ENCODE results near the gene IFITM1.
"Not testable (repeated sequence)": the region's sequence is repeated elsewhere in the genome, so short reads cannot be mapped to it uniquely, and the experiment has no call there.

The IFITM1 gene
- long read RNA-seq, donor 1, transcript IFITM1-202 (2 exons, 855 nt), result major isoform, 66 of 66 reads
- long read RNA-seq, donor 1, partial matches to known transcripts, result 0 of 66 reads
- long read RNA-seq, donor 1, other reads (novel, unspliced or antisense), result 0 of 66 reads
- long read RNA-seq, donor 2, transcript IFITM1-202 (2 exons, 855 nt), result major isoform, 47 of 47 reads
- long read RNA-seq, donor 2, partial matches to known transcripts, result 0 of 47 reads
- long read RNA-seq, donor 2, other reads (novel, unspliced or antisense), result 0 of 47 reads
- long read RNA-seq, donor 3, transcript IFITM1-202 (2 exons, 855 nt), result major isoform, 26 of 26 reads
- long read RNA-seq, donor 3, partial matches to known transcripts, result 0 of 26 reads
- long read RNA-seq, donor 3, other reads (novel, unspliced or antisense), result 0 of 26 reads
- long read RNA-seq, donor 4, transcript IFITM1-202 (2 exons, 855 nt), result major isoform, 51 of 51 reads
- long read RNA-seq, donor 4, partial matches to known transcripts, result 0 of 51 reads
- long read RNA-seq, donor 4, other reads (novel, unspliced or antisense), result 0 of 51 reads
- long read RNA-seq, donor 5, transcript IFITM1-202 (2 exons, 855 nt), result major isoform, 74 of 74 reads
- long read RNA-seq, donor 5, partial matches to known transcripts, result 0 of 74 reads
- long read RNA-seq, donor 5, other reads (novel, unspliced or antisense), result 0 of 74 reads
- long read RNA-seq, donor 6, transcript IFITM1-202 (2 exons, 855 nt), result major isoform, 34 of 34 reads
- long read RNA-seq, donor 6, partial matches to known transcripts, result 0 of 34 reads
- long read RNA-seq, donor 6, other reads (novel, unspliced or antisense), result 0 of 34 reads
- long read RNA-seq, donor 7, transcript IFITM1-202 (2 exons, 855 nt), result major isoform, 43 of 43 reads
- long read RNA-seq, donor 7, partial matches to known transcripts, result 0 of 43 reads
- long read RNA-seq, donor 7, other reads (novel, unspliced or antisense), result 0 of 43 reads
- long read RNA-seq, donor 8, transcript IFITM1-202 (2 exons, 855 nt), result major isoform, 61 of 61 reads
- long read RNA-seq, donor 8, partial matches to known transcripts, result 0 of 61 reads
- long read RNA-seq, donor 8, other reads (novel, unspliced or antisense), result 0 of 61 reads

DNA sequence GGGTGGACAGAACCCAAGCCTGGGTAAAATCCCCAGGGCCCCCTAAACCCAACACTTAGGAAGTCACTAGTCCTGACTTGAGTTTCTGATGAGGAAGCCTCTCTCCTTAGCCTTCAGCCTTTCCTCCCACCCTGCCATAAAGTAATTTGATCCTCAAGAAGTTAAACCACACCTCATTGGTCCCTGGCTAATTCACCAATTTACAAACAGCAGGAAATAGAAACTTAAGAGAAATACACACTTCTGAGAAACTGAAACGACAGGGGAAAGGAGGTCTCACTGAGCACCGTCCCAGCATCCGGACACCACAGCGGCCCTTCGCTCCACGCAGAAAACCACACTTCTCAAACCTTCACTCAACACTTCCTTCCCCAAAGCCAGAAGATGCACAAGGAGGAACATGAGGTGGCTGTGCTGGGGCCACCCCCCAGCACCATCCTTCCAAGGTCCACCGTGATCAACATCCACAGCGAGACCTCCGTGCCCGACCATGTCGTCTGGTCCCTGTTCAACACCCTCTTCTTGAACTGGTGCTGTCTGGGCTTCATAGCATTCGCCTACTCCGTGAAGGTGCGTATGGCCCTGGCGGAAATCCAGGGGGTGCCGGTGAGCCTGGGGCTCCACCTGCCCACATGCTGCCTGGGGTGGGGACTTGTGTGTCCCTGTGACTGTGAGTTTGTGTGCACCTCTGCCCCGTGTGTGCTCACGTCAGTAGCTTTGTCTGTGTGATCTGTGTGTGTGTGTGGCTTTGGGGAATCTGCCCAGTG lies at the start of gene IFITM1:
Gene IFITM1 (plus strand): TSS at position 254 of the 767 bp plus-strand sequence. CDS start 131 bp downstream, at position 385.
- peak; percentile 72 for DNase-seq

- DNase-seq, result no peak
These were observed 47.0 kb upstream of the IFITM1 start for GRCh38 chr11:266676-267439.

DNA sequence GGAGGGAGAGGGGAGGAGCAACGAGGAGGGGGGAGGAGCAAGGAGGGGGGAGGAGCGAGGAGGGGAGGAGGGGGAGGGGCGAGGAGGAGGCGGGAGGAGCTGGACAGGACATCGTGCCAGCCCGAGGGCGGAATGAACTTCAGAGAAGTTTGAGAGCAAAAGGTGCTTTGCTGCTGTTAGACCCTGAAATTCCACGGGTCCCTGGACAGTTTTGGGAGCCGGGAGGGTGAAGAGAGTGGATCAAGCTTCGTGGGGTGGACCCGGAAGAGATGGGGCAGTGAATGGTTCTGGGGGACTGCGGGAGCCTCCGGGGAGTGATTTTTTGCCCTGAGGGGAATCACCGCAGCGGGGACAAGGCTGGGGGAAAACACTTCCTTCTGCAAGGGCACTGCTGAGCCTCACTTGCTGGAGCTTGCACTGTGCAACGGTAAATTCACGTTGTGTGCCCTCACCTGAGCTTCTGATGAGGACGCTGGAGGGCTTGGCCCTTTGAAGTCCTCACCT lies 46.3 kb upstream of the IFITM1 start:
- no peak for DNase-seq

DNA sequence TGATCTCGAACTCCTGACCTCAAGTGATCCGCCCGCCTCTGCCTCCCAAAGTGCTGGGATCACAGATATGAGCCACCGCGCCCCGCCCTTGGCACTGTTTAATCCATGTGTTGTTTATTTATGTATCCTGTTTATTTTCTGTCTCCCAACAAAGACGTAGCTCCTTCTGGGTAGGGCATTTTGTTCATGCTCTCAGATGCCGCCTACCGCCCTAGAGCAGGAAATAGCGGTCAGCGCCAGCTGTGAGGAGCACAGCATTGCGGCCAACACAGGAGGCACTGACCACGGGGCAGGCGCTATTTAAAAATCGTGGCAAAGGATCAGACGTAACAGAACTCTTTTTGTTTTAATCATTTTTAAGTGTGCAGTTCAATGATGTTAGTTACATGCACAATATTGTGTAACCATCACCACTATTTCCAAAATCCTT lies 45.1 kb upstream of the IFITM1 start:
- not testable (repeated sequence) for DNase-seq

GRCh38 chr11:269146-269890 lies 44.5 kb upstream of the IFITM1 start:
- DNase-seq, result no peak

GRCh38 chr11:270451-271318 lies 43.2 kb upstream of the IFITM1 start:
- DNase-seq, result no peak

GRCh38 chr11:271319-271715 lies 42.5 kb upstream of the IFITM1 start:
- no peak for DNase-seq

DNA sequence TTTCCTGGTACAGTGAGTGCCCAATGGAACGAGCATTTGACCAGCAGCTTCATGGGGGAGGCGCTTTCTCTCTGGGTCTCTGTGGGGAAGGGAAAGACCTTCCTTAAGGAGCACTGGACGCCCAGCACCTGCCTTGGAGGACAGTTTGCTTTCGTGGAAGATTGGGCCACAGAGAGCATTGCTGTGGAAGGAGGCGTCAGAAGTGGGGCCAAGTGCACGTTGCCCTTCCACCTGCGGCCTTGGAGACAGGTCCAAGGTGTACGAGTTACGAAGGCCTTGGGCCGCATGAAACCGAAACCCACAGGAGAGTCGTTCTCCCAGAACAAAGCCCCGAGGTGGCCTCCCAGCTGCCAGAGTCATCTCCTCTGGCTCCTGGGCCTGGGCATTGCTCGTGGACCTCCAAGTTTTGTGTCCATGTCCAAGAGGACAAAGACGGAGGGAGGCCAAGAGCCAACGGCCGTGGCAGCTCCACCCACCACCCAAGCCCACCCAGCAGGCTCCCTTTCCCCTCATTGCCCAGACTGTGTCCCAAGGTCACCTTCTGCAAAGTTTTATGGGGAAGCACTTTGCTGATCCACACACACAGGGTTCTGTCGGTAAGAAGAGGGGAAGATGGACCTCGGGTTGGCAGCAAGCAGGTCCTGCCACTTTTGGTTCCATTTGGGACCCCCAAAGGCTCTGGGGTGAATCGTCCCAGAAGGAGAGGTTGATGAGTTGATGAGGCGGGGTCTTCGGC lies 41.5 kb upstream of the IFITM1 start:
- DNase-seq, result no peak

GRCh38 chr11:272931-273198 lies 41.0 kb upstream of the IFITM1 start:
- no peak for DNase-seq

DNA sequence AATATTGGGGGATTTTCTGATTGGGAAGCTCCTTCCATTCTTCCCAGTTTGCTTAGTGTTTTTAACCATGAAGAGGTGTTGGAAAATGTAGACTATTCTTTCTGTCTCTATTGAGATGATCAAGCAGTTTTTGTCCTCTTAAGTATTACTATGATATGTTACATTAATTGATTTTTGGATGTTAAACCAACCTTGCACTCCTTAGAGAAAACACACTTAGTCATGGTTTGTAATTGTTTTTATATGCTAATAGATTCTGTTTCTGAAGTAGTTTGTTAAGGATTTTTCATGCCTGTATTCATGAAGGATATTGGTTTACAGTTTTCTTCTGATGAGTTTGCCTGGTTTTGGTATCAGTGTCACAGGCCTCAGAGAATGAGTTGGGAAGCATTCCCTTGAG lies 37.6 kb upstream of the IFITM1 start:
- no peak for DNase-seq

DNA sequence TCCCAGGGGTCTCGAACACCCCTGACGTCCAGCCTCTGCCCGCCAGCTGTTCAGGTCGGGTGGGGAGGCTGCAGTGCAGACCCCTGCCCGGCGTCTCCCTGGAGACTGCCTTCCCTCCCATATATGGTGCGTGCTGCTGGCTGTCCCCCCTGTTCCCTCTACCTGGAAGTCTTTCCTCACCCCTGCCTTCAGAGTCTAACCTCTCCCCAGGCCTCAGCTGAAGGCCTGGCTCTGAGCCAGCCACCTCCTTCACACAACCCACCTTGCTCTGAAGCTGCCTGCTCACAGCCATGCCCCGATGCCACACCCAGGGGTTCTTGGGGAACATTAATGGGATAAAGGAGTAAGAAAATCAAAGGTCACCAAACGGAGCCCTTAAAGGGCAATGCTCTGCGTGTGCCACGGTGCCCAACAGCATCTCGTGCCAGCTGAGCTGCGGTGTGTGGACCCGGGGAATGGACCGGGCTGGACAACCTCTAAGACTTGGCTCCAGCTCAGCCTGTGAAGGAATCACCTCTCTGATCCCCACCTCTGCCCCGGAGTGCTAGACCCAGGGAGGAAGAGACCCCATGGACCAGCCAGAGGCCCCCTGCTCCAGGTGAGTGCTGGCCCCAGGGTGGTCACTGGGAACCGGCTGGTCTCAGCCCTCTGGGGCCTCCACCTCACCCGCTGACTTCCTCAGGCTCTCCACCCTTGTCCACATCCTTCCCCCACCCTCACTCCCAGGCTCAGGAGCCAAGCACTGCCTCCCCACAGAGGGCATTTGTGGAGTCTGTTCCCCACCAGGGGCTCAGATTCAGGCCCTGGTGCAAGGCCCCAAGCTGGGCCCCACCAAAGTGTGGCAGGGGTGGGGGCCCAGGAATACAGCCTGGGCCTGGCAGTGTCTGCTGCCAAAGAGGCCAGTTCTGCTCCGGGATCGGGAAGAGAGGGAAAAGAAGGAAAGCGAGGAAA lies 35.6 kb upstream of the IFITM1 start, which contains the start of gene NLRP6:
Gene NLRP6 (plus strand): TSS at position 407 of the 951 bp plus-strand sequence. CDS start 163 bp downstream, at position 570.
- peak; percentile 7 for DNase-seq

DNA sequence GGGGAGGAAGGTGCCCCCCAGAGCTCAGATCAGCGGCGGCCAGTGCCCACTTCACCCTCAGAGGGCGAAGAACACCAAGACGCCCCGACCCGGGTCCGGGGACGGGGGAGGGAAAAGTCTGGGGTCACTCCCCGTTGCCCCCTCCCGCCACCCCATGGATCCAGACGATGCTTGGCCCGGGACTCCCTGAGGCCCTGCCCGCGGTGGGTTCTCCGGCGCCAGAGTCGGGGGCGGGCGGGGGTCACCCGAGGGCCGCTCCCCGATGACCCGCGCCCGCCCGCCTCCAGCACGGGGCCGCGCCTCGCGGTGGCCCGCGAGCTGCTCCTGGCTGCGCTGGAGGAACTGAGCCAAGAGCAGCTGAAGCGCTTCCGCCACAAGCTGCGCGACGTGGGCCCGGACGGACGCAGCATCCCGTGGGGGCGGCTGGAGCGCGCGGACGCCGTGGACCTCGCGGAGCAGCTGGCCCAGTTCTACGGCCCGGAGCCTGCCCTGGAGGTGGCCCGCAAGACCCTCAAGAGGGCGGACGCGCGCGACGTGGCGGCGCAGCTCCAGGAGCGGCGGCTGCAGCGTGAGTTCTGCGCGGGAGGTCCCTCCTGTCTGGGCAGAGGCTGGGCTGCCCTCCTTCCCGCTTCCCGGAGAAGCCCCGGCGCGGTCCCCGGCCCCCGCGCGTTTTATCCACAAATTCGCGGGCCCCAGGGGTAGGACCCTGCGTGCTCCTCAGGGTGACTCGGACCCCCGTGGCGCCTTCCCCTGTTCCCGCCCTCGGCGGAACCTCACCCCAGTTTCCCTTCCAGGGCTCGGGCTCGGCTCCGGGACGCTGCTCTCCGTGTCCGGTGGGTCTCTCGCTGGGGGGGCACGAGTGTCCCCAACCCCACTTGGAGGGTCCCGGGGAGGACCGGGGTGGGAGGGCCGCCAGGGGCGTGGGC lies 34.5 kb upstream of the IFITM1 start:
- peak; percentile 47 for DNase-seq

DNA sequence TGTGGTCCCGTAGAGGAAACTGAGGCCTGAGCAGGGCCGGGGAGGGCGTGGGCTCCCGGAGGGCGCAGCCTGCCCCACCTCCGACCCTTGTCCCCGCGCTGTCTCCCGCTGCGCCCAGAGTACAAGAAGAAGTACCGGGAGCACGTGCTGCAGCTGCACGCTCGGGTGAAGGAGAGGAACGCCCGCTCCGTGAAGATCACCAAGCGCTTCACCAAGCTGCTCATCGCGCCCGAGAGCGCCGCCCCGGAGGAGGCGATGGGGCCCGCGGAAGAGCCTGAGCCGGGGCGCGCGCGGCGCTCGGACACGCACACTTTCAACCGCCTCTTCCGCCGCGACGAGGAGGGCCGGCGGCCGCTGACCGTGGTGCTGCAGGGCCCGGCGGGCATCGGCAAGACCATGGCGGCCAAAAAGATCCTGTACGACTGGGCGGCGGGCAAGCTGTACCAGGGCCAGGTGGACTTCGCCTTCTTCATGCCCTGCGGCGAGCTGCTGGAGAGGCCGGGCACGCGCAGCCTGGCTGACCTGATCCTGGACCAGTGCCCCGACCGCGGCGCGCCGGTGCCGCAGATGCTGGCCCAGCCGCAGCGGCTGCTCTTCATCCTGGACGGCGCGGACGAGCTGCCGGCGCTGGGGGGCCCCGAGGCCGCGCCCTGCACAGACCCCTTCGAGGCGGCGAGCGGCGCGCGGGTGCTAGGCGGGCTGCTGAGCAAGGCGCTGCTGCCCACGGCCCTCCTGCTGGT lies 33.7 kb upstream of the IFITM1 start:
- DNase-seq, result peak; percentile 77

GRCh38 chr11:280706-281485 lies 32.9 kb upstream of the IFITM1 start:
- peak; percentile 62 for DNase-seq
